ENCODE results near the gene TMA7B. TPM values are rescaled to one million over a fixed set of nuclear protein-coding genes. Genes with fewer than 3 reads are reported as not detected.

The TMA7B gene
- total RNA-seq, 1 donor from 2014 or later = not detected

DNA sequence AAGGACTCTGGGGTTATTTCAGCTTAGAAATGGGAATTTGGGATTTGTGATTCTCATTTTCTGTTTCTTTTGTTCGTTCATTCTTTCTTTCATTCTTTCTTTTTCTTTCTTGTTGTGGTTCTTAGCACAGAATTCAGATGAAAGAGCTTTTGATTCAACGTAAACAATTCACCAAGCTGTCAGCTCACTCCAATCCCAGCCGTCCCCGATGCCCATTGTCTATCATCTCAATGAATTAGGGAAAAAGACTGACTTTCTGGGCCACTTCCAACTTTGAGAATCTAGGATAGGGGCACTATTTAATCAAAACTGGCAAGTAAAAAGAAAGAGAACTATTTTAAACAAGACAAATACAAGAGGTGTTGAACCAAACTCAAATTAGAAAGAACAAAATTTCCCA, 25.1 kb upstream of the TMA7B start:
- H3K9me3 ChIP-seq (ENCODE audit: low read depth) = no peaks in the 10 kb centered on the region
- H3K9me3 Mint-ChIP-seq = no peaks in the 10 kb centered on the region
- peaks cover 31% of the 10 kb centered on the region for H3F3A ChIP-seq (ENCODE audit: low read depth)
- peaks cover 41% of the 10 kb centered on the region for H3K4me1 ChIP-seq
- H3K36me3 ChIP-seq = no peaks in the 10 kb centered on the region
- no peak overlapping the region for H3K27ac ChIP-seq
- peaks cover 3% of the 10 kb centered on the region for H4K20me1 ChIP-seq (ENCODE audit: low read depth)
- H3K4me3 ChIP-seq = no peak overlapping the region
- no peak overlapping the region for H3K9ac ChIP-seq
- H3K27me3 Mint-ChIP-seq (ENCODE audit: insufficient read depth, low read depth) = peaks cover 7% of the 10 kb centered on the region
- H3K79me2 ChIP-seq (ENCODE audit: low read depth) = no peaks in the 10 kb centered on the region
- H3K4me2 ChIP-seq = peak overlapping the region; percentile 58
- H3K36me3 Mint-ChIP-seq = no peaks in the 10 kb centered on the region
- H3K4me3 Mint-ChIP-seq = no peak overlapping the region
- peak; percentile 40 for DNase-seq (ENCODE audit: low spot score)
- no peak for TF ChIP-seq EZH2 (IDR thresholded peaks at IDR 0.05)
- TF ChIP-seq EZH2phosphoT487 (IDR thresholded peaks at IDR 0.05) = no peak
- TF ChIP-seq, protein P1, sequence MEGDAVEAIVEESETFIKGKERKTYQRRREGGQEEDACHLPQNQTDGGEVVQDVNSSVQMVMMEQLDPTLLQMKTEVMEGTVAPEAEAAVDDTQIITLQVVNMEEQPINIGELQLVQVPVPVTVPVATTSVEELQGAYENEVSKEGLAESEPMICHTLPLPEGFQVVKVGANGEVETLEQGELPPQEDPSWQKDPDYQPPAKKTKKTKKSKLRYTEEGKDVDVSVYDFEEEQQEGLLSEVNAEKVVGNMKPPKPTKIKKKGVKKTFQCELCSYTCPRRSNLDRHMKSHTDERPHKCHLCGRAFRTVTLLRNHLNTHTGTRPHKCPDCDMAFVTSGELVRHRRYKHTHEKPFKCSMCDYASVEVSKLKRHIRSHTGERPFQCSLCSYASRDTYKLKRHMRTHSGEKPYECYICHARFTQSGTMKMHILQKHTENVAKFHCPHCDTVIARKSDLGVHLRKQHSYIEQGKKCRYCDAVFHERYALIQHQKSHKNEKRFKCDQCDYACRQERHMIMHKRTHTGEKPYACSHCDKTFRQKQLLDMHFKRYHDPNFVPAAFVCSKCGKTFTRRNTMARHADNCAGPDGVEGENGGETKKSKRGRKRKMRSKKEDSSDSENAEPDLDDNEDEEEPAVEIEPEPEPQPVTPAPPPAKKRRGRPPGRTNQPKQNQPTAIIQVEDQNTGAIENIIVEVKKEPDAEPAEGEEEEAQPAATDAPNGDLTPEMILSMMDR (IDR thresholded peaks at IDR 0.05) = no peak
- H3K27me3 ChIP-seq = peaks cover 8% of the 10 kb centered on the region
- H3K4me1 Mint-ChIP-seq = peaks cover 28% of the 10 kb centered on the region
- H2AFZ ChIP-seq (replicated peaks) = no peak overlapping the region
- H3K27ac Mint-ChIP-seq = no peak overlapping the region

- Mint-ChIP-seq H3K9me3 (no peaks in the 10 kb centered on the region), H3K4me3 (no peak overlapping the region), H3K36me3 (no peaks in the 10 kb centered on the region), H3K27me3 (ENCODE audit: insufficient read depth, low read depth) (peaks cover 7% of the 10 kb centered on the region), H3K4me1 (peaks cover 31% of the 10 kb centered on the region), H3K27ac (no peak overlapping the region)
- TF ChIP-seq, protein P1 (IDR thresholded peaks at IDR 0.05) = no peak
- no peak for TF ChIP-seq EZH2phosphoT487 (IDR thresholded peaks at IDR 0.05)
- TF ChIP-seq EZH2 (IDR thresholded peaks at IDR 0.05) = no peak
- Histone ChIP-seq H3K27ac (no peak overlapping the region), H3K4me2 (peak overlapping the region; percentile 58), H3K36me3 (no peaks in the 10 kb centered on the region), H3K9me3 (ENCODE audit: low read depth) (no peaks in the 10 kb centered on the region), H3K4me3 (no peak overlapping the region), H3K9ac (no peak overlapping the region), H4K20me1 (ENCODE audit: low read depth) (peaks cover 3% of the 10 kb centered on the region), H3F3A (ENCODE audit: low read depth) (peaks cover 31% of the 10 kb centered on the region), H3K4me1 (peaks cover 45% of the 10 kb centered on the region), H3K27me3 (peaks cover 8% of the 10 kb centered on the region), H3K79me2 (ENCODE audit: low read depth) (no peaks in the 10 kb centered on the region), H2AFZ (replicated peaks) (no peak overlapping the region)
- DNase-seq (ENCODE audit: low spot score) = peak; percentile 55
Observed at GRCh38 chr22:39935612-39936011, 24.6 kb upstream of the TMA7B start.

DNA sequence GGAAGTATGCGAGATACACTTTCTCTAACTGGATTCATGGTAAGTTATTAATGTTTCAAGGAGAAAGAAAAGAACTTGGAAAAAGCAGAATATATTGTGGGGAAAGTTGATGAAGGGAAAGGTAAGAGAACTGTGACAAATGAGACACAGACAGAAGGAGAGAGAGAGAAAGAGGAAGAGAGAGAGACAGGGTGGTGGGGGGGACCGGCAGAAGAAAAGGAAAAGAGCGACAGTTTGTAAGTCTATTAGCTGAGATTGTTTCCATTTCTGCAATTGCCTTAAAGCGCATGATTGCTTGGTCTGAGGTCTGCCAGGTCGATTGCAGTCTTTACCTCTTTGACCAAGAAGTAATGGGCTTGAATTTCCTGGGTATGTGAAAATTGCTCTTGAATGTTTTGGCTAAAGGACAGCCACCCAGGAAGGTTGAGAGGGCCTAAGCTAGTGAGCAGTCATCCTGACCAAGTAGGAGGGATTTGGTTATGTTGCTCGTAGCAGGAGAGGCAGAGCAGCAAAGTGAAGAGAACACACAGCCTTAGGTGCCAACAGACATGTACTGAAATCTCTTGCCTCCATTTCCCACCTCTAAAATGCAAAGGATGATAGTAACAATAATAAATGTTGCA, 23.6 kb upstream of the TMA7B start:
- no peak overlapping the region for H3K27ac Mint-ChIP-seq
- Histone ChIP-seq H3K27me3 (peaks cover 8% of the 10 kb centered on the region), H3K36me3 (no peaks in the 10 kb centered on the region), H3K27ac (no peak overlapping the region), H3K9me3 (ENCODE audit: low read depth) (no peaks in the 10 kb centered on the region), H3K4me1 (peaks cover 52% of the 10 kb centered on the region), H2AFZ (replicated peaks) (no peak overlapping the region), H3K4me2 (no peak overlapping the region), H3K4me3 (no peak overlapping the region), H4K20me1 (ENCODE audit: low read depth) (peaks cover 3% of the 10 kb centered on the region), H3K79me2 (ENCODE audit: low read depth) (no peaks in the 10 kb centered on the region), H3K9ac (no peak overlapping the region), H3F3A (ENCODE audit: low read depth) (peaks cover 31% of the 10 kb centered on the region)
- no peaks in the 10 kb centered on the region for H3K9me3 Mint-ChIP-seq
- peaks cover 7% of the 10 kb centered on the region for H3K27me3 Mint-ChIP-seq (ENCODE audit: insufficient read depth, low read depth)
- H3K4me1 Mint-ChIP-seq = peaks cover 37% of the 10 kb centered on the region
- no peak for DNase-seq (ENCODE audit: low spot score)
- no peak overlapping the region for H3K4me3 Mint-ChIP-seq
- H3K36me3 Mint-ChIP-seq = no peaks in the 10 kb centered on the region
- TF ChIP-seq EZH2phosphoT487 (IDR thresholded peaks at IDR 0.05) = no peak
- no peak for TF ChIP-seq EZH2 (IDR thresholded peaks at IDR 0.05)
- TF ChIP-seq, protein P1 (IDR thresholded peaks at IDR 0.05) = no peak
